HG03097 (cell line): ENCODE measurements around the gene CEP128.

ENCODE experiments used
- ATAC-seq: cut with Tn5 transposase; IDR thresholded peaks from one replicate; pipeline ENCODE4 v1.9.1; 2021; ENCODE audit not compliant: unreplicated experiment, low FRiP score

Gene CEP128

GRCh38 chr14:80781972-80782367, 159.6 kb downstream of the CEP128 start:
- ATAC-seq: no peak

- ATAC-seq: no peak
Observed at GRCh38 chr14:80780500-80780899, 161.0 kb downstream of the CEP128 start.

GRCh38 chr14:80776657-80777056, 164.9 kb downstream of the CEP128 start:
- ATAC-seq: no peak

GRCh38 chr14:80776186-80776585, 165.4 kb downstream of the CEP128 start:
- no peak for ATAC-seq

GRCh38 chr14:80772504-80772903, 169.0 kb downstream of the CEP128 start:
- no peak for ATAC-seq

- no peak for ATAC-seq
Observed at GRCh38 chr14:80771201-80771600, 170.3 kb downstream of the CEP128 start.

GRCh38 chr14:80770114-80770908, 171.2 kb downstream of the CEP128 start:
- ATAC-seq: no peak

GRCh38 chr14:80768646-80769045, 172.9 kb downstream of the CEP128 start:
- ATAC-seq: no peak

- no peak for ATAC-seq
Observed at GRCh38 chr14:80764921-80765507, 176.5 kb downstream of the CEP128 start.

- no peak for ATAC-seq
Observed at GRCh38 chr14:80764496-80764895, 177.0 kb downstream of the CEP128 start.

- ATAC-seq: no peak
Observed at GRCh38 chr14:80762641-80763228, 178.8 kb downstream of the CEP128 start.

- no peak for ATAC-seq
Observed at GRCh38 chr14:80754696-80755095, 186.8 kb downstream of the CEP128 start.

GRCh38 chr14:80751285-80751684, 190.3 kb downstream of the CEP128 start:
- ATAC-seq: no peak

- ATAC-seq: no peak
Observed at GRCh38 chr14:80726211-80726610, 215.3 kb downstream of the CEP128 start.

- no peak for ATAC-seq
Observed at GRCh38 chr14:80718940-80719339, 222.6 kb downstream of the CEP128 start.

- no peak for ATAC-seq
Observed at GRCh38 chr14:80714474-80714873, 227.1 kb downstream of the CEP128 start.

GRCh38 chr14:80713076-80713850, 228.3 kb downstream of the CEP128 start:
- no peak for ATAC-seq

- ATAC-seq: no peak
Observed at GRCh38 chr14:80705241-80705980, 236.1 kb downstream of the CEP128 start.

- ATAC-seq: no peak
Observed at GRCh38 chr14:80700601-80701000, 240.9 kb downstream of the CEP128 start.

- no peak for ATAC-seq
Observed at GRCh38 chr14:80699861-80700260, 241.7 kb downstream of the CEP128 start.
